Measurements from ENCODE around the gene DPEP3. TPM values are rescaled to one million over a fixed set of nuclear protein-coding genes. Genes with fewer than 3 reads are reported as not detected.
A peak's percentile ranks its signal among the peaks of the same experiment; 100 is the strongest.

The DPEP3 gene
- total RNA-seq, 4 donors from 2014 or later: 0.14 TPM; not detected in 3

DNA sequence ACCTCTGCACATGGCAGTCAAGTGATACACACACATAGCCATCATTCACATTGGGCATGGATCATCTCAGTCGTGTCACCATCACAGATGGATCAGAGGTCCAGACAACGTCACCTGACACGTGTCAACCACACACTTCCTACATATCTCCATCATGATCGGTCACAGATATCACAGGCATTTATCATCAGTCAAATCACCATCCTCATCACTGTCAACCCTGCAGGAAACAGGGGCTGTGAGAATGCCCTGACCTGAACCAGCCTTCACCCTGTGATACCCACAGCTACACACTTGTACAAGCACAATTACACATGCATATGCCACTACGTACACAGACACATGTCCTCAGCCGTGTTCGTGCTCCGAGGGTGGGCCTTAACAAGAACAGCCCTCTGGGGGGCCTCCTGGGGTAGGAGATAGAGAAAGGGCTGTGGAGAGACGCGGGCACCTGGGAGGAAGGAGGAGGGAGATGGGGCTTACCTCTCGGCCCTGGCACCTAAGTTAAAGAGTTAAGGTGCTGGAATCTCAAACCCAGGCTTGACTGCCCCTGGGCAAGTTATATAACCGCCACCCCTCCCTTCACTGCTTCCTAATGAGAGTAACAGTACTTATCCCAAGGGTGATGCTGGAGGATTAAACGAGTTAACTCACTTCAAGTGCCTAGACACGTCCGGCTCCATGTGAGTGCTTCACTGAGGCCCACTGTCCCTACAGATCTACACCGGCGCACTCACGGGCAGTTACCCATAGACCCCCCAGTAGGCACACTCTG, 12.9 kb downstream of the DPEP3 start:
- Histone ChIP-seq H3K4me1 (peaks cover 3 to 21% of the 10 kb centered on the region in 2 donors), H3K9me3 (no peaks in the 10 kb centered on the region), H3K27ac (peak overlapping the region; percentile 94 to 96), H3K4me3 (peak overlapping the region; percentile 73 to 92), H3K27me3 (no peaks in the 10 kb centered on the region), H3K36me3 (no peaks in the 10 kb centered on the region)
- intact Hi-C loops (cut with DNase I; ENCODE audit: low total_unique reads): no loop called here
- TF ChIP-seq POLR2A (IDR thresholded peaks at IDR 0.05): no peak
- TF ChIP-seq, protein P1, sequence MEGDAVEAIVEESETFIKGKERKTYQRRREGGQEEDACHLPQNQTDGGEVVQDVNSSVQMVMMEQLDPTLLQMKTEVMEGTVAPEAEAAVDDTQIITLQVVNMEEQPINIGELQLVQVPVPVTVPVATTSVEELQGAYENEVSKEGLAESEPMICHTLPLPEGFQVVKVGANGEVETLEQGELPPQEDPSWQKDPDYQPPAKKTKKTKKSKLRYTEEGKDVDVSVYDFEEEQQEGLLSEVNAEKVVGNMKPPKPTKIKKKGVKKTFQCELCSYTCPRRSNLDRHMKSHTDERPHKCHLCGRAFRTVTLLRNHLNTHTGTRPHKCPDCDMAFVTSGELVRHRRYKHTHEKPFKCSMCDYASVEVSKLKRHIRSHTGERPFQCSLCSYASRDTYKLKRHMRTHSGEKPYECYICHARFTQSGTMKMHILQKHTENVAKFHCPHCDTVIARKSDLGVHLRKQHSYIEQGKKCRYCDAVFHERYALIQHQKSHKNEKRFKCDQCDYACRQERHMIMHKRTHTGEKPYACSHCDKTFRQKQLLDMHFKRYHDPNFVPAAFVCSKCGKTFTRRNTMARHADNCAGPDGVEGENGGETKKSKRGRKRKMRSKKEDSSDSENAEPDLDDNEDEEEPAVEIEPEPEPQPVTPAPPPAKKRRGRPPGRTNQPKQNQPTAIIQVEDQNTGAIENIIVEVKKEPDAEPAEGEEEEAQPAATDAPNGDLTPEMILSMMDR (IDR thresholded peaks at IDR 0.05): no peak
- no peak for DNase-seq

DNA sequence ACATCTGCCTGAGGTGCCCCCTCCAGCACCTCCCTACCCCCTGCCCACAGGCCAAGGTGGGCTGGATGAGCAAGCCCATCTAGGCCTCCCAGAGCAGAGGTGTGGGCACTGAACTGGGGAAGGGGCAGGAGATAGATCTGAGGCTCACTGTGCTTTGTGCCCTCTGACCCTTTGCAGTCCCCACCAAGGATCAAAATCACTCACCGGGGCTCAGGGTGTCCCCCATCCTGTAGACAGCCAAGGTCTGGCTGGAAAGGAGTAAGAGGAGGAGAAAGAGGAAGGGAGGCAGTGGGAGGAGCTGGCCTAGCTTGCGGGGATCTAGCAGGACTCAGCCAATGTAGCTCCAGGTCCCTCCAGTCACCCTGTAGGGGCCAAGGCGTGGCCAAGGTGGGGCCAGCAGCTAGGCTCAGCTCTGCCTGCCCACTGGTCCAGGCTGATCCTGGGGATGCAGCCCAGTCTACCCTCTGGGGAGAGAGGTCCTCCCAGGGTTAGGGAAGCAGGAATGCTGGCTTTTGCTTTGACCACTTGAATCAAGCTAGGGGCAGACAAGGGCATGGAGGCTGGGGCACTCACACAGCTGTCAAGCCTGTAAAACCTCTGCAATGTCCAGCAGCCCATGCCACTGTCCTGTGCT, 13.6 kb downstream of the DPEP3 start:
- peak overlapping the region; percentile 73 to 92 for H3K4me3 ChIP-seq
- H3K9me3 ChIP-seq: no peaks in the 10 kb centered on the region
- H3K27me3 ChIP-seq: no peaks in the 10 kb centered on the region
- no peaks in the 10 kb centered on the region for H3K36me3 ChIP-seq
- peak in 1 of 2 donors; percentile 54 for DNase-seq
- peaks cover 3 to 24% of the 10 kb centered on the region in 2 donors for H3K4me1 ChIP-seq
- TF ChIP-seq, protein P1 (IDR thresholded peaks at IDR 0.05): no peak
- TF ChIP-seq POLR2A (IDR thresholded peaks at IDR 0.05): no peak
- intact Hi-C loops (cut with DNase I; ENCODE audit: low total_unique reads): no loop called here
- peak overlapping the region; percentile 94 to 96 for H3K27ac ChIP-seq

DNA sequence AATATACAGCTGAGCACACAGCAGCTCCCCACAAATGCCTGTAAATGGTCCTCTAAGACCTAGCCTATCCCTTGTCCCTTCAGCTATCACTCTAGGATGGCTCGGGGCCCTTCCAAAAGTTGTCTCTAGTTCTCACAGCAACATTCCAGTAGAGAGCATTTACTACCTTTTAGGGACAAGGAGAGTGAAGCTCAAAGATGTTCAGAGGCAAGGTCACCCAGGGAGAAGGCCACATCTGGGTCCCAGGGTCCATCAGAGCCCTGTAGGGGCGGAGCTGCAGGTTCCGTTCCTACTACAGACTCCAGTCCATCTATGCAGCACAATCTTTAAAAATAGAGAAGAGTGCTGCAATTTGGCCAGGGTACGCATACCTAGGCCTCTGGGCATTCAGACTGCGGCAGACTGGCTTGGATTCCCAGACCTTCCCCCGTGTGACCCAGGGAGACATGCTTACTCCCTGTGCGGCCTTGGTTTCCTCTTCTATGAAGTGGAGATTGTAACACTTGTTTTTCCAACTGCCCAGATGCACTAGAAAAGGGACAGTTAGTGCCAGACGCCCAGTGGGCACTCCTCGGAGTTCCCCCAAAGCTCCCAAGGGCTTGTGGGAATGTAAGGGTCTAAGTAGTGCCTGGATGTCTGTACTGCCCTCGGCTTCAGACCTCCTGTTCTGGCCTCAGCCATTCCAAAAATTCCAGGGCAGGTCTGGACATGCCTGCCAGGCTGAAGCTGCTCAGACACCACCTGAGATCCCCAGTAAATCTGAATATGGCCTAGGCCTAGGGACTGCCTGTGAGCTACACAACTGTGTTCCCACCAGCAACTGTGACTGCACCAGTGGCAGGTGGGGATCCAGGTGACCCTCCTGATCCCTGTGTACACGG, 14.4 kb downstream of the DPEP3 start:
- DNase-seq: no peak

DNA sequence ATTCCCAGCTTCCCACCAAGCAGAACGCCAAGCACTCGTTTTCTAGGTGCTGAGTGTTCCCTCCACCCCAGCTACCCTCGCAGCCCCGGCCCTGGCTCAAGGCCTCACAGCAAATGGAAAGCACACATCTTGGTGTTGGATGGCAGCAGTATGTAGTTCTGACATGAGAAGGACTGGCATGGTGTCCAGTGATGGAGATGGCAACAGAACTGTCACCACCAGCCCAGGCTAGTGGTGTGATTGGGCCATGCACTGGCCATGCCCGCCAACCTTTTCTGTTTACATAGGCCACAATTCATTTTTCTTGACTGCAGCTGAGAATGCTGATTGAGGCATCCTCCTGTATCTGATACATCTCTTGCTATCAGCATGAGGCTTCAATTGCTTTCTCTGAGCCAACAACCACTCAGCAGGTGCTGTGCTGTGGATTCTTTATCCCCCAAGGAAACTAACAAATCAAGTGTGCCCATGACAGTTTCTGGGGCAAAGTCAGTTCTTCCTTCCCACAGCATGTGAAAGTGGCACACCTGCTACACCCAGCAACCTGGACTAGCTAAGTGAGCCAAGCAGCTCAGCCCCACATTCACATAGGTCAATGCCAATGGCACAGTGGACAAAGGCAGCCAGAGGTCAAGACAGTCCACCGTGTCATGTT, 15.7 kb downstream of the DPEP3 start:
- intact Hi-C loops (cut with DNase I; ENCODE audit: low total_unique reads): no loop called here
- no peak for TF ChIP-seq POLR2A (IDR thresholded peaks at IDR 0.05)
- TF ChIP-seq, protein P1 (IDR thresholded peaks at IDR 0.05): no peak
- no peak for DNase-seq
- H3K27me3 ChIP-seq: no peaks in the 10 kb centered on the region
- H3K4me1 ChIP-seq: peaks cover 3 to 30% of the 10 kb centered on the region in 2 donors
- no peaks in the 10 kb centered on the region for H3K9me3 ChIP-seq
- H3K27ac ChIP-seq: no peak overlapping the region
- H3K4me3 ChIP-seq: no peak overlapping the region
- no peaks in the 10 kb centered on the region for H3K36me3 ChIP-seq

More for the DNA sequence above, 14.4 kb downstream of the DPEP3 start:
- Histone ChIP-seq H3K4me3 (peak overlapping the region in 1 of 2 donors; percentile 92), H3K27me3 (no peaks in the 10 kb centered on the region), H3K9me3 (no peaks in the 10 kb centered on the region), H3K27ac (peak overlapping the region; percentile 94 to 96), H3K4me1 (peaks cover 3 to 24% of the 10 kb centered on the region in 2 donors), H3K36me3 (no peaks in the 10 kb centered on the region)
- TF ChIP-seq, protein P1 (IDR thresholded peaks at IDR 0.05): no peak
- no peak for TF ChIP-seq POLR2A (IDR thresholded peaks at IDR 0.05)
- intact Hi-C loops (cut with DNase I; ENCODE audit: low total_unique reads): no loop called here

All from uterus (tissue), 4 donors.